HuH-7.5 (cell line): ENCODE measurements around the gene OGFR.

Experiments used
- DNase-seq: peaks from one replicate; pipeline ENCODE4 v3.0.0; 2011; ENCODE audit warnings: low spot score

The OGFR gene

GRCh38 chr20:62804627-62805154, at the start of gene OGFR:
OGFR (plus strand) TSS chr20:62804835; CDS start chr20:62804860, 25 bp downstream.
- DNase-seq: peak; percentile 90

- no peak for DNase-seq
These were observed 49.7 kb upstream of the OGFR start for GRCh38 chr20:62754991-62755356.

GRCh38 chr20:62755817-62756724, 48.6 kb upstream of the OGFR start:
- DNase-seq: no peak

- DNase-seq: no peak
These were observed 46.3 kb upstream of the OGFR start for GRCh38 chr20:62758226-62758912.

- DNase-seq: no peak
These were observed 44.6 kb upstream of the OGFR start for GRCh38 chr20:62759981-62760431.

GRCh38 chr20:62760471-62760855, 44.2 kb upstream of the OGFR start:
- no peak for DNase-seq

- no peak for DNase-seq
These were observed 43.5 kb upstream of the OGFR start for GRCh38 chr20:62760856-62761758.

GRCh38 chr20:62761759-62762131, 42.9 kb upstream of the OGFR start:
- no peak for DNase-seq

GRCh38 chr20:62762376-62762775, 42.3 kb upstream of the OGFR start:
- DNase-seq: no peak

GRCh38 chr20:62762801-62763368, 41.8 kb upstream of the OGFR start:
- no peak for DNase-seq

GRCh38 chr20:62763404-62763803, 41.2 kb upstream of the OGFR start:
- no peak for DNase-seq

- no peak for DNase-seq
These were observed 40.3 kb upstream of the OGFR start for GRCh38 chr20:62764156-62764935.

GRCh38 chr20:62765021-62765420, 39.6 kb upstream of the OGFR start:
- no peak for DNase-seq

GRCh38 chr20:62765432-62766070, 39.1 kb upstream of the OGFR start:
- DNase-seq: no peak

GRCh38 chr20:62766071-62766450, 38.6 kb upstream of the OGFR start:
- DNase-seq: no peak

- DNase-seq: no peak
These were observed 37.9 kb upstream of the OGFR start for GRCh38 chr20:62766716-62767115.

- DNase-seq: no peak
These were observed 36.4 kb upstream of the OGFR start for GRCh38 chr20:62768234-62768546.

- no peak for DNase-seq
These were observed 35.9 kb upstream of the OGFR start for GRCh38 chr20:62768551-62769287.

GRCh38 chr20:62769346-62770071, 35.1 kb upstream of the OGFR start:
- no peak for DNase-seq
